Motor neuron (in vitro differentiated cells): ENCODE data around the gene SEL1L. TPM values are rescaled to one million over a fixed set of nuclear protein-coding genes. Genes with fewer than 3 reads are reported as not detected.
"Not testable (repeated sequence)": the region's sequence is repeated elsewhere in the genome, so short reads cannot be mapped to it uniquely, and the experiment has no call there.

Source experiments
- ATAC-seq, 8 experiments: fragments of 200-7000 bp; cut with Tn5 transposase; replicated peaks in 6 of 8; 2 replicates each; pipeline ENCODE4 v1.8.0; 2021; ENCODE audit warnings: mild to moderate bottlenecking in 8 of 8, moderate library complexity in 8 of 8
- H3K27ac ChIP-seq, 2 donors: fragments of 250-450 bp; sonication (Bioruptor Pico); 2 replicates each; pipeline ENCODE4 v1.9.0; 2021; ENCODE audit warnings: antibody characterized with exemption in 2 of 2, mild to moderate bottlenecking in 2 of 2, moderate library complexity in 1 of 2
- H3K4me1 ChIP-seq, 2 donors: fragments of 250-450 bp; sonication (Bioruptor Pico); replicated peaks in 1 of 2; 2 replicates each; pipeline ENCODE4 v1.6.1; 2021; ENCODE audit warnings: antibody characterized with exemption in 2 of 2, mild to moderate bottlenecking in 2 of 2, moderate library complexity in 1 of 2
- H3K4me3 ChIP-seq, 5 donors: fragments of 250-450 bp; sonication (Bioruptor Pico); 2 replicates each; pipeline ENCODE4 v1.9.0; 2021; ENCODE audit warnings: antibody characterized with exemption in 5 of 5, mild to moderate bottlenecking in 5 of 5, moderate library complexity in 4 of 5
- WGBS, 10 experiments: fragments of 450-650 bp; shearing (Covaris generic); methylation state at CpG; one replicate each; pipeline ENCODE4 v1.0.0; 2022; 5-methylcytosine and 5-hydroxymethylcytosine counted together
- in situ Hi-C, 9 experiments: fragments of 400-800 bp; cut with MboI; loops; one replicate each; pipeline ENCODE4 v1.15.0; 2021; ENCODE audit warnings: low sequenced_read_pairs in 9 of 9, low pct_unique_long_range_greater_than_20kb in 2 of 9; ENCODE audit not compliant: unreplicated experiment in 9 of 9
- total RNA-seq, 8 experiments: library from RNA; unstranded; fragments of 300-600 nt; gene quantifications; 2 replicates each; pipeline versions ENCODE4 v1.2.3 to v1.2.4, GENCODE V29; 2022

The SEL1L gene
- total RNA-seq, 8 experiments from 2014 or later: 27.9 to 109 (median 46.3) TPM

GRCh38 chr14:81519200-81520011 is 14.2 kb downstream of the SEL1L start:
- ATAC-seq: no peak
- Histone ChIP-seq H3K4me1 (peaks cover 14 to 24% of the 10 kb centered on the region in 2 donors), H3K4me3 (no peak overlapping the region), H3K27ac (no peak overlapping the region)
- in situ Hi-C loops: no loop called here
- WGBS, 10 experiments: 70 to 100% (median 94%) methylated on average over 1 to 3 of the region's 3 CpGs

GRCh38 chr14:81517798-81518398 is 15.8 kb downstream of the SEL1L start:
- Histone ChIP-seq H3K4me3 (no peak overlapping the region), H3K4me1 (peaks cover 5 to 15% of the 10 kb centered on the region in 2 donors), H3K27ac (peak overlapping the region in 1 of 2 donors; percentile 66)
- 58 to 97% (median 91%) methylated on average over 2 to 7 of the region's 7 CpGs; no CpG with 5 or more reads in 4 of the 10 experiments for WGBS, 10 experiments
- in situ Hi-C loops: no loop called here
- peak in 3 of 8 experiments; percentile 65 to 95 (median 68) for ATAC-seq

- peak in 3 of 8 experiments; percentile 41 to 93 (median 56) for ATAC-seq
- H3K4me1 ChIP-seq: peaks cover 0 to 16% of the 10 kb centered on the region in 2 donors
- 0 to 80% (median 43%) methylated on average over 1 to 2 of the region's 2 CpGs; no CpG with 5 or more reads in 3 of the 10 experiments for WGBS, 10 experiments
- peak overlapping the region in 1 of 2 donors; percentile 40 for H3K27ac ChIP-seq
- H3K4me3 ChIP-seq: no peak overlapping the region
- in situ Hi-C loops: no loop called here
Observed at GRCh38 chr14:81516986-81517797, 16.5 kb downstream of the SEL1L start.

- ATAC-seq, H3K4me3 ChIP-seq, H3K27ac ChIP-seq, in situ Hi-C loops: not testable (repeated sequence)
- peaks cover 11 to 29% of the 10 kb centered on the region in 2 donors for H3K4me1 ChIP-seq
- WGBS, 10 experiments: 84 to 100% (median 97%) methylated on average over 1 to 8 of the region's 8 CpGs; no CpG with 5 or more reads in 2 of the 10 experiments
Observed at GRCh38 chr14:81515927-81516326, 17.7 kb downstream of the SEL1L start.

- H3K4me3 ChIP-seq, in situ Hi-C loops, ATAC-seq, H3K27ac ChIP-seq: not testable (repeated sequence)
- 78 to 100% (median 100%) methylated on average over 3 to 6 of the region's 6 CpGs; no CpG with 5 or more reads in 2 of the 10 experiments for WGBS, 10 experiments
- H3K4me1 ChIP-seq: peaks cover 19 to 27% of the 10 kb centered on the region in 2 donors
Observed at GRCh38 chr14:81512826-81513225, 20.8 kb downstream of the SEL1L start.

- in situ Hi-C loops: no loop called here
- ATAC-seq: peak in 1 of 8 experiments; percentile 52
- 18 to 81% (median 44%) methylated on average over 2 to 6 of the region's 6 CpGs; no CpG with 5 or more reads in 1 of the 10 experiments for WGBS, 10 experiments
- no peak overlapping the region for H3K4me3 ChIP-seq
- peaks cover 17 to 19% of the 10 kb centered on the region in 2 donors for H3K4me1 ChIP-seq
- H3K27ac ChIP-seq: no peak overlapping the region
Observed at GRCh38 chr14:81511111-81511904, 22.3 kb downstream of the SEL1L start.

- Histone ChIP-seq H3K4me1 (peaks cover 17 to 19% of the 10 kb centered on the region in 2 donors), H3K4me3 (no peak overlapping the region), H3K27ac (no peak overlapping the region)
- WGBS, 10 experiments: 4 to 81% (median 66%) methylated on average over 4 to 6 of the region's 6 CpGs
- in situ Hi-C loops: no loop called here
- peak in 1 of 8 experiments; percentile 36 for ATAC-seq
Observed at GRCh38 chr14:81509838-81510452, 23.7 kb downstream of the SEL1L start.

GRCh38 chr14:81509321-81509720 is 24.3 kb downstream of the SEL1L start:
- in situ Hi-C loops: no loop called here
- 68 to 100% (median 89%) methylated on average over 2 to 5 of the region's 5 CpGs for WGBS, 10 experiments
- no peak for ATAC-seq
- Histone ChIP-seq H3K4me3 (no peak overlapping the region), H3K27ac (no peak overlapping the region), H3K4me1 (peaks cover 17 to 19% of the 10 kb centered on the region in 2 donors)

GRCh38 chr14:81506487-81506886 is 27.2 kb downstream of the SEL1L start:
- H3K27ac ChIP-seq: no peak overlapping the region
- ATAC-seq: no peak
- peaks cover 7 to 14% of the 10 kb centered on the region in 2 donors for H3K4me1 ChIP-seq
- H3K4me3 ChIP-seq: no peak overlapping the region
- in situ Hi-C loops: no loop called here

GRCh38 chr14:81504864-81505263 is 28.8 kb downstream of the SEL1L start:
- Histone ChIP-seq H3K4me3 (no peak overlapping the region), H3K27ac (no peak overlapping the region), H3K4me1 (peaks cover 0 to under 1% of the 10 kb centered on the region in 2 donors)
- ATAC-seq: no peak
- in situ Hi-C loops: no loop called here
- 80 to 100% (median 100%) methylated on average over 1 to 2 of the region's 2 CpGs for WGBS, 10 experiments

GRCh38 chr14:81485781-81486180 is 47.9 kb downstream of the SEL1L start:
- Histone ChIP-seq H3K4me3 (no peak overlapping the region), H3K27ac (no peak overlapping the region), H3K4me1 (no peaks in the 10 kb centered on the region)
- no peak for ATAC-seq
- WGBS, 10 experiments: 43 to 92% (median 75%) methylated on average over 1 of the region's 1 CpG
- in situ Hi-C loops: no loop called here

- no peaks in the 10 kb centered on the region for H3K4me1 ChIP-seq
- no peak overlapping the region for H3K27ac ChIP-seq
- WGBS, 10 experiments: 90 to 100% (median 100%) methylated on average over 1 to 6 of the region's 7 CpGs; no CpG with 5 or more reads in 1 of the 10 experiments
- in situ Hi-C loops: no loop called here
- no peak overlapping the region for H3K4me3 ChIP-seq
- ATAC-seq: no peak
Observed at GRCh38 chr14:81485372-81485771, 48.3 kb downstream of the SEL1L start.
